B cell (primary cell): ENCODE measurements around the gene ADAP1. TPM values are rescaled to one million over a fixed set of nuclear protein-coding genes. Genes with fewer than 3 reads are reported as not detected.

Source experiments
- ATAC-seq: fragments of 200-7000 bp; cut with Tn5 transposase; one replicate; pipeline ENCODE4 v1.10.0; 2021; ENCODE audit warnings: low read depth, mild to moderate bottlenecking, moderate number of reproducible peaks, moderate library complexity
- CTCF ChIA-PET: fragments of 350-600 bp; sonication (Branson Sonifier 250); formaldehyde crosslinking; loops from one replicate; lab custom pipeline; 2021; ENCODE audit warnings: antibody characterized with exemption, inconsistent platforms; lab: Charles Lee
- POLR2A ChIA-PET: fragments of 350-600 bp; sonication (Branson Sonifier 250); formaldehyde crosslinking; loops from one replicate; lab custom pipeline; 2021; ENCODE audit warnings: antibody characterized with exemption; lab: Charles Lee
- DNase-seq: peaks from one replicate; pipeline ENCODE4 v3.0.0; 2013
- H2AFZ ChIP-seq: 2 replicates; pipeline ENCODE4 v1.6.1; 2012; ENCODE audit warnings: mild to moderate bottlenecking, low read depth, low read length; ENCODE audit not compliant: insufficient read depth, poor library complexity, severe bottlenecking
- H3K27ac ChIP-seq, 2 donors: 1 replicate in 1 of 2; 2 replicates in 1 of 2; pipeline ENCODE4 v1.5.1; 2012 to 2013; ENCODE audit warnings: low read length in 2 of 2, mild to moderate bottlenecking in 2 of 2, moderate library complexity in 1 of 2
- H3K27me3 ChIP-seq, 4 experiments: fragments of 200-600 bp in 1 of 4; sonication (generic) in 1 of 4; replicated peaks in 1 of 4; 1 replicate in 2 of 4; 2 replicates in 2 of 4; pipeline versions ENCODE4 v1.6.1 to v1.7.0; 2013 to 2016; ENCODE audit warnings: low read length in 3 of 4, mild to moderate bottlenecking in 2 of 4, mixed read lengths in 1 of 4, moderate library complexity in 1 of 4; ENCODE audit not compliant: insufficient read depth in 4 of 4, control insufficient read depth in 3 of 4; ENCODE audit errors: control extremely low read depth in 1 of 4
- H3K36me3 ChIP-seq, 2 experiments: replicated peaks in 1 of 2; 1 replicate in 1 of 2; 2 replicates in 1 of 2; pipeline versions ENCODE4 v1.6.1 to v1.7.1; 2013; ENCODE audit warnings: low read length in 1 of 2; ENCODE audit not compliant: insufficient read depth in 2 of 2, control insufficient read depth in 1 of 2; ENCODE audit errors: control extremely low read depth in 1 of 2, extremely low read depth in 1 of 2
- H3K4me1 ChIP-seq, 2 donors: fragments of 200-600 bp in 1 of 2; sonication (generic) in 1 of 2; 1 replicate in 1 of 2; 2 replicates in 1 of 2; pipeline versions ENCODE4 v1.5.1 to v1.6.1; 2013 to 2017; ENCODE audit warnings: low read length in 2 of 2; ENCODE audit not compliant: control insufficient read depth in 2 of 2, insufficient read depth in 2 of 2
- H3K4me2 ChIP-seq: replicated peaks from 2 replicates; pipeline ENCODE3; 2012; ENCODE audit warnings: mild to moderate bottlenecking, low read depth, low read length; ENCODE audit not compliant: poor library complexity, severe bottlenecking
- H3K4me3 ChIP-seq, 5 experiments: fragments of 200-600 bp in 1 of 5; sonication (generic) in 1 of 5; 1 replicate in 3 of 5; 2 replicates in 2 of 5; pipeline versions ENCODE4 v1.5.1 to v1.7.0; 2011 to 2016; ENCODE audit warnings: low read length in 4 of 5, mild to moderate bottlenecking in 4 of 5, low read depth in 2 of 5, control low read depth in 1 of 5, moderate library complexity in 1 of 5; ENCODE audit not compliant: insufficient read depth in 1 of 5; ENCODE audit errors: control extremely low read depth in 1 of 5, extremely low read depth in 1 of 5
- H3K79me2 ChIP-seq: fragments of 200-600 bp; sonication (generic); one replicate; pipeline ENCODE4 v1.6.0; 2016; ENCODE audit warnings: low read length; ENCODE audit not compliant: control insufficient read depth, insufficient read depth
- H3K9ac ChIP-seq: fragments of 200-600 bp; sonication (generic); 2 replicates; pipeline ENCODE4 v1.6.1; 2017; ENCODE audit warnings: mild to moderate bottlenecking, low read length, moderate library complexity
- H3K9me3 ChIP-seq, 3 donors: one replicate each; pipeline versions ENCODE4 v1.6.1 to v1.7.1; 2013; ENCODE audit warnings: low read length in 2 of 3; ENCODE audit not compliant: control insufficient read depth in 2 of 3, insufficient read depth in 1 of 3; ENCODE audit errors: control extremely low read depth in 1 of 3
- H4K20me1 ChIP-seq: 2 replicates; pipeline ENCODE4 v1.6.0; 2012; ENCODE audit warnings: mild to moderate bottlenecking, low read length; ENCODE audit not compliant: insufficient read depth, control insufficient read depth, poor library complexity, severe bottlenecking
- H3K27ac Mint-ChIP-seq: one replicate; pipeline ENCODE4 v1.8.0; 2021; ENCODE audit warnings: mixed read lengths
- H3K27me3 Mint-ChIP-seq: one replicate; pipeline ENCODE4 v1.8.0; 2021; ENCODE audit warnings: mixed read lengths
- H3K4me1 Mint-ChIP-seq: one replicate; pipeline ENCODE4 v1.8.0; 2021; ENCODE audit warnings: mixed read lengths
- H3K4me3 Mint-ChIP-seq: one replicate; pipeline ENCODE4 v1.8.0; 2021; ENCODE audit warnings: mixed read lengths
- H3K9me3 Mint-ChIP-seq: one replicate; pipeline ENCODE4 v1.8.0; 2022; ENCODE audit warnings: mixed read lengths; ENCODE audit not compliant: insufficient read depth
- CTCF ChIP-seq: fragments of 200-600 bp; IDR thresholded peaks from one replicate; pipeline ENCODE4 v1.8.0; 2022; ENCODE audit warnings: antibody characterized with exemption, mild to moderate bottlenecking
- EZH2 ChIP-seq: IDR thresholded peaks from 2 replicates; pipeline ENCODE4 v1.6.1; 2012; ENCODE audit warnings: borderline replicate concordance, low read depth, mild to moderate bottlenecking, moderate library complexity, low read length; ENCODE audit not compliant: insufficient read depth, poor library complexity, severe bottlenecking
- WGBS: methylation state at CpG from one replicate; pipeline ENCODE4 v1.1.5; 2013; ENCODE audit warnings: missing lambda C conversion rate; ENCODE audit not compliant: insufficient coverage; 5-methylcytosine and 5-hydroxymethylcytosine counted together
- intact Hi-C: fragments of 100-400 bp; cut with micrococcal nuclease; formaldehyde crosslinking; loops from one replicate; pipeline ENCODE4 v1.10.0; 2022
- polyA plus RNA-seq: library from polyadenylated mRNA; depleted of rRNA; stranded (reverse); fragments of >200 nt; gene quantifications from 2 replicates; pipeline ENCODE4 v1.2.3, GENCODE V29; 2012
- total RNA-seq, 2 donors: library from RNA; stranded (reverse); fragments of 120-200 nt in 1 of 2; gene quantifications; 1 replicate in 1 of 2; 2 replicates in 1 of 2; pipeline versions ENCODE4 v1.2.3 to v1.2.4, GENCODE V29; 2013 to 2022

The ADAP1 gene
- total and polyA plus RNA-seq, 2 donors (not counting 1 experiment from before 2014, with no cell fraction given): 10.8 to 12.9 TPM

DNA sequence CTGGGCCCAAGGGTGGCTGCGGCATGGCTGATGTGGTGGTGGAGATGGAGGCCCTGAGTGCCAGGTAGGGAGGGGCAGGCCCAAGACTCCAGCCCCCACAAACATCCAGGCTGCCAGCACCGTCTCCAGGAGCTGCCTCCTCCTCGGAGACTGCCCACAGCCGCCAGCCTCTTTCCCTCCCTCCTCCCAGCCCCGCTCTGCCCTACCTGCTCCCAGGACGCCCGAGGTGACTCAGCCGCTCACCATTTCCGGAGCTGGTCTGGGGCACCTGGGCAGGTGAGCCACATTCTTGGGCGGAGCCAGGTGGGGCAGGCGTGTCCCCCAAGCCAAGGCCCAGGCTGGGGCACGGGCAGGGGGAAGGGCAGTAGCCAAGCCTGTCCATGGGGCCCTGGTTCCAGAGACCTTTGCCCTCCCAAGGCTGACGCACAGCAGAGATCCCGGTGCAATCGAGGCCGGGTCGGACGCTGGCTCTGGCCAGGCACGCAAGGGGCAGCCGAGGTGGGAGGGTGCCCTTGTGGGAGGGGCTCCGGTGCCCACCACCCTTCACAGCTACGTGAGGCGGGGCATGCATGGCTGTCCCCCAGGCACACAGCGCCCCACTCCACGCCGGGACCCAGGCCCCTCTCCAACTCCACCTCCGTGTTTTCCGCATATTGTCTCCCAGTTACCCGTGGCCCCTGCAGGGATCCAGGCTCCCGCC lies 8.8 kb downstream of the ADAP1 start:
- H3K4me2 ChIP-seq: no peak overlapping the region
- peaks cover 2% of the 10 kb centered on the region for H3K9me3 Mint-ChIP-seq
- no peak overlapping the region for H3K4me3 ChIP-seq
- H4K20me1 ChIP-seq: no peaks in the 10 kb centered on the region
- H3K27ac ChIP-seq: no peak overlapping the region
- WGBS: 92% methylated on average over 29 of the region's 30 CpGs
- POLR2A ChIA-PET: no interaction called here
- H3K27ac Mint-ChIP-seq: no peak overlapping the region
- no peak overlapping the region for H3K4me3 Mint-ChIP-seq
- no peak for TF ChIP-seq CTCF
- no peak for TF ChIP-seq EZH2
- peaks cover 0 to 2% (median 0%) of the 10 kb centered on the region in 3 donors for H3K9me3 ChIP-seq
- CTCF ChIA-PET: interaction anchor here (1.1 kb wide), 1 partner anchor 9 kb away, joined by 3 read pairs; the partner anchor contains the start of gene ADAP1
- DNase-seq (no peak), ATAC-seq (no peak)
- no peaks in the 10 kb centered on the region for H3K27me3 ChIP-seq
- H3K4me1 ChIP-seq: peaks cover 0 to 16% of the 10 kb centered on the region in 2 donors
- H3K36me3 ChIP-seq: no peaks in the 10 kb centered on the region
- H2AFZ ChIP-seq: no peak overlapping the region
- H3K9ac ChIP-seq: no peak overlapping the region
- intact Hi-C loops: no loop called here
- H3K27me3 Mint-ChIP-seq: peaks cover 5% of the 10 kb centered on the region
- H3K4me1 Mint-ChIP-seq: peaks cover 15% of the 10 kb centered on the region
- no peaks in the 10 kb centered on the region for H3K79me2 ChIP-seq

DNA sequence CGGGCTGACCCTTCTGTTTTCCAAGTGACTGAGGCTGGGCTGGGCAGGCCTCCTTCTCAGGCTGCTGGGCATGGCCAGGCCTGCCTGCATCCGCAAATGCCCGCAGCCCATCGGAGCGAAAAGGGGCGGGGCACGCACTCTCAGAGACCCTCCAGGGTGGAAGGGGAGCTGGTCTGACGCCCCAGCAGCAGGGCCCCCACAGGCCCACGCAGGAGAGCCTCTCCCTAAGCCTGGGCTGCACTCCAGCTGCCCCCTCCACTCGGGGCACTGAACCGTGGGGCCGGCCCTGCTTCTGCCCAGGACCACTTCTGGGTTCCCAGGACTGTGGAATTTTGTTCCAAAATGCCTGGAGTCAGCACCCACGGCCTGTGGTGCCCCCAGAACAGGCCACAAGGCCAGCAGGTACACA lies 9.3 kb downstream of the ADAP1 start:
- H3K9ac ChIP-seq: no peak overlapping the region
- no peak for ATAC-seq
- no peak overlapping the region for H3K4me3 Mint-ChIP-seq
- no peak overlapping the region for H3K27ac Mint-ChIP-seq
- DNase-seq: no peak
- H3K9me3 Mint-ChIP-seq: peaks cover 6% of the 10 kb centered on the region
- H3K4me1 Mint-ChIP-seq: peaks cover 15% of the 10 kb centered on the region
- no peaks in the 10 kb centered on the region for H3K27me3 ChIP-seq
- H3K4me3 ChIP-seq: no peak overlapping the region
- H3K27me3 Mint-ChIP-seq: peaks cover 10% of the 10 kb centered on the region
- CTCF ChIA-PET: interaction anchor here (1.1 kb wide), 1 partner anchor 9 kb away, joined by 3 read pairs; the partner anchor contains the start of gene ADAP1
- peaks cover 0 to 11% of the 10 kb centered on the region in 2 donors for H3K4me1 ChIP-seq
- no peak overlapping the region for H2AFZ ChIP-seq
- H3K79me2 ChIP-seq: no peaks in the 10 kb centered on the region
- TF ChIP-seq CTCF: no peak
- TF ChIP-seq EZH2: no peak
- intact Hi-C loops: no loop called here
- peaks cover 0 to 2% (median 1%) of the 10 kb centered on the region in 3 donors for H3K9me3 ChIP-seq
- H3K4me2 ChIP-seq: no peak overlapping the region
- no peaks in the 10 kb centered on the region for H3K36me3 ChIP-seq
- no peak overlapping the region for H3K27ac ChIP-seq
- POLR2A ChIA-PET: no interaction called here
- H4K20me1 ChIP-seq: no peaks in the 10 kb centered on the region
- WGBS: 91% methylated on average over 13 of the region's 13 CpGs
